Peyer's patch (tissue), 4 donors: Measurements from ENCODE around the gene MYF5. TPM values are rescaled to one million over a fixed set of nuclear protein-coding genes. Genes with fewer than 3 reads are reported as not detected.

ENCODE experiments used
- DNase-seq, 3 donors: peaks; one replicate each; pipeline ENCODE4 v3.0.0-alpha.2; 2017 to 2019
- H3K27ac ChIP-seq, 4 donors: fragments of 200-600 bp; sonication (generic); one replicate each; pipeline ENCODE4 v1.5.1; 2016 to 2019
- H3K27me3 ChIP-seq, 2 donors: fragments of 200-600 bp; sonication (generic); one replicate each; pipeline ENCODE4 v1.5.1; 2019
- H3K36me3 ChIP-seq, 3 donors: fragments of 200-600 bp; sonication (generic); one replicate each; pipeline ENCODE4 v1.5.1; 2016 to 2019
- H3K4me1 ChIP-seq, 4 donors: fragments of 200-600 bp; sonication (generic); one replicate each; pipeline ENCODE4 v1.5.1; 2016 to 2019
- H3K4me3 ChIP-seq, 4 donors: fragments of 200-600 bp; sonication (generic); 1 replicate in 3 of 4; 2 replicates in 1 of 4; pipeline ENCODE4 v1.5.1; 2016 to 2019; ENCODE audit warnings: mild to moderate bottlenecking in 1 of 4
- H3K9me3 ChIP-seq, 4 donors: fragments of 200-600 bp; sonication (generic); one replicate each; pipeline ENCODE4 v1.5.1; 2016 to 2019; ENCODE audit warnings: mild to moderate bottlenecking in 1 of 4
- CTCF ChIP-seq, 6 experiments: fragments of 450-650 bp in 4 of 6; fragments of 200-600 bp in 2 of 6; sonication (generic) in 1 of 6; IDR thresholded peaks; one replicate each; pipeline ENCODE4 v1.5.1; 2017 to 2019; ENCODE audit warnings: antibody characterized with exemption in 6 of 6, mild to moderate bottlenecking in 3 of 6, moderate library complexity in 1 of 6
- POLR2A ChIP-seq, 2 donors: fragments of 450-650 bp; IDR thresholded peaks; one replicate each; pipeline ENCODE4 v1.5.1; 2017; ENCODE audit warnings: antibody characterized with exemption in 2 of 2, mild to moderate bottlenecking in 2 of 2, moderate library complexity in 2 of 2
- total RNA-seq, 4 donors: library from RNA; depleted of rRNA; stranded (reverse); fragments of >200 nt; gene quantifications; one replicate each; pipeline ENCODE4 v1.1.0, GENCODE V29; 2016

The MYF5 gene
- total RNA-seq, 4 donors from 2014 or later = not detected

DNA sequence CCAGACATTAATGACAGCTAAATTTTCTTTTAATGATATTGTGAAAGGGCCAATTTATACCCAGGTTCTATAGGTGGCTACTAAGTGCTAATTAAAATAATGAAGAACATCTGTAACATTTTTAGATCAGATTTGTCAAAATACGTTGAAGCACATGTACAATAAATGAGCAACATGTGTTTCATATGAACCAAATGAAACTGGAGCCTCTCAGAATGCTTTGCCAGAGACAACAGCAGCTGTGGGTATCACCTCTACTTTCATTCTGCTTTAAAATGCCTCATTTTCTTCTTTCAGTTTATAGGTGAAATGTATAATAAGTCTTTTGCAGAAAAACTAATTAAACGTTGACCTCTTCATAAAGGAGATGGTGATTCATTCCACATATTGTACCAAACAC, 35.4 kb upstream of the MYF5 start:
- no peaks in the 10 kb centered on the region for H3K9me3 ChIP-seq
- H3K27me3 ChIP-seq = no peaks in the 10 kb centered on the region
- H3K36me3 ChIP-seq = no peaks in the 10 kb centered on the region
- no peaks in the 10 kb centered on the region for H3K4me1 ChIP-seq
- no peak overlapping the region for H3K27ac ChIP-seq
- no peak for TF ChIP-seq CTCF (IDR thresholded peaks at IDR 0.05)
- no peak for TF ChIP-seq POLR2A (IDR thresholded peaks at IDR 0.05)
- H3K4me3 ChIP-seq = no peak overlapping the region
- DNase-seq = no peak

DNA sequence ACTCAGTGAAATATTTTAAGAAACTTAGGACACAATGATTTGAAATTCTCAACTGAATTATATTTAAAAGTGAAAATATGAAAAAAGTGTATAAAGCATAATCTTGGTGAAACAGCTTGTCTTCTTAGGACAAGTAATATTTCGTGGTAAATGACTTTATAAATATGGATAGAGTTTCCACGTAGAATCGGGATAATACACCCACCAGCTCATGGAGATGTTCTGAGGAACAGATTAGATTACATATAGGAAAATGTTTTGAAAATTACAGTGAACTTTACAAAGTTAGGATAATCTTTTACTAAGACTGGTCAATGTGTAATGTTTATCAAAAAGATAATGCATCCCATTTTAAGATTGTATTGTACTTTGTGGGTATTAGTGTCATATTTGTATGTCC, 34.9 kb upstream of the MYF5 start:
- Histone ChIP-seq H3K27me3 (no peaks in the 10 kb centered on the region), H3K27ac (no peak overlapping the region), H3K36me3 (no peaks in the 10 kb centered on the region), H3K9me3 (no peaks in the 10 kb centered on the region), H3K4me1 (no peaks in the 10 kb centered on the region), H3K4me3 (no peak overlapping the region)
- DNase-seq = no peak
- no peak for TF ChIP-seq CTCF (IDR thresholded peaks at IDR 0.05)
- no peak for TF ChIP-seq POLR2A (IDR thresholded peaks at IDR 0.05)

GRCh38 chr12:80684077-80684495, 32.6 kb upstream of the MYF5 start:
- Histone ChIP-seq H3K27ac (no peak overlapping the region), H3K27me3 (no peaks in the 10 kb centered on the region), H3K9me3 (no peaks in the 10 kb centered on the region), H3K4me1 (no peaks in the 10 kb centered on the region), H3K36me3 (no peaks in the 10 kb centered on the region), H3K4me3 (no peak overlapping the region)
- DNase-seq = no peak
- TF ChIP-seq CTCF (IDR thresholded peaks at IDR 0.05) = no peak
- no peak for TF ChIP-seq POLR2A (IDR thresholded peaks at IDR 0.05)

DNA sequence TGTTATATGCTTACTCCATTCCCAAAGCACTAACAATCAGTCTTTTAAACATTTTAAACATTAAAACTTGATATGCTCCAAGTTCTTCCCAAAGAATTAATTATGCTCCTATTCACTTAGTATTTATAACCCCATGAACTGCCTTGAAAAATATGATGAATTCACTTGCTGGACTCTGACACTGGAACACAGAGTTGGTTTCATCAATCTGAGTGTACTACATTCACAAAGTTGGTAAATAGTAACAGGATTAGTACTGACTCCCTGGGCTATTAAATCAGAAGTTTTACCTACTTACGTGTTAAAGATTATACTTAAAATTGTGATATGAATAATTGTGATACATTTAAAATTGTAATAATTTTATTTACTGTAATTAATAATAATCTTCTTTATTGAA, 26.6 kb upstream of the MYF5 start:
- DNase-seq = no peak
- Histone ChIP-seq H3K4me3 (no peak overlapping the region), H3K36me3 (no peaks in the 10 kb centered on the region), H3K9me3 (no peaks in the 10 kb centered on the region), H3K27me3 (no peaks in the 10 kb centered on the region), H3K27ac (no peak overlapping the region), H3K4me1 (no peaks in the 10 kb centered on the region)
- TF ChIP-seq CTCF (IDR thresholded peaks at IDR 0.05) (no peak), POLR2A (IDR thresholded peaks at IDR 0.05) (no peak)

- TF ChIP-seq POLR2A (IDR thresholded peaks at IDR 0.05) = no peak
- no peak for TF ChIP-seq CTCF (IDR thresholded peaks at IDR 0.05)
Observed at GRCh38 chr12:80690513-80690912, 26.2 kb upstream of the MYF5 start.

DNA sequence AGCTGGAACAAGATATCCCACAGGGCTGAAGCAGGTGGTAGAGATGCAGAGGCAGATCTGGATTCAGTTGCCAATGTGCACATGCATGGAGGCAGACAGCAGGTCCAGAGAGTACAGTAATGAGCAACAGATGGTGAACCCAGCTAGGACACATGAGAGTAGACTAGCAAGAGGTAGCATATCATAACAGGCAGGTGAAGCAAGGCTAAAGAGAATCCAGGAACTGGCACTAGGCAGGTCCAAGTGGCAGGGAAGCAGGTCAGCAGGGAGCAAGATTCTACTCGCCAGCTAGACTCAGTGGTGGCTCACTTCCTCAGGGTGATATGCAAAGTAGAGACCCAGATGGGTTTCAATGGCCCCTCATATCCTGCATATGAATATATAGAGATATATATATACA, 24.6 kb upstream of the MYF5 start:
- H3K36me3 ChIP-seq = no peaks in the 10 kb centered on the region
- DNase-seq = no peak

More at GRCh38 chr12:80690513-80690912, 26.2 kb upstream of the MYF5 start:
- Histone ChIP-seq H3K27me3 (no peaks in the 10 kb centered on the region), H3K27ac (no peak overlapping the region), H3K4me3 (no peak overlapping the region), H3K36me3 (no peaks in the 10 kb centered on the region), H3K4me1 (no peaks in the 10 kb centered on the region), H3K9me3 (no peaks in the 10 kb centered on the region)
- DNase-seq = no peak

More for the DNA sequence above, 24.6 kb upstream of the MYF5 start:
- TF ChIP-seq POLR2A (IDR thresholded peaks at IDR 0.05) (no peak), CTCF (IDR thresholded peaks at IDR 0.05) (no peak)
- H3K9me3 ChIP-seq = no peaks in the 10 kb centered on the region
- H3K27me3 ChIP-seq = no peaks in the 10 kb centered on the region
- H3K27ac ChIP-seq = no peak overlapping the region
- no peaks in the 10 kb centered on the region for H3K4me1 ChIP-seq
- no peak overlapping the region for H3K4me3 ChIP-seq
